Measurements from ENCODE around the gene ATCAY. TPM values are rescaled to one million over a fixed set of nuclear protein-coding genes. Genes with fewer than 3 reads are reported as not detected.
A peak's percentile ranks its signal among the peaks of the same experiment; 100 is the strongest.

Gene ATCAY
- total RNA-seq, 1 donor = 0.43 TPM

GRCh38 chr19:3844596-3844995 is 35.9 kb upstream of the ATCAY start:
- no peak overlapping the region for H3K4me3 ChIP-seq (ENCODE audit: low read depth, low read length)
- DNase-seq (ENCODE audit: low read depth) = no peak
- TF ChIP-seq, protein P1, sequence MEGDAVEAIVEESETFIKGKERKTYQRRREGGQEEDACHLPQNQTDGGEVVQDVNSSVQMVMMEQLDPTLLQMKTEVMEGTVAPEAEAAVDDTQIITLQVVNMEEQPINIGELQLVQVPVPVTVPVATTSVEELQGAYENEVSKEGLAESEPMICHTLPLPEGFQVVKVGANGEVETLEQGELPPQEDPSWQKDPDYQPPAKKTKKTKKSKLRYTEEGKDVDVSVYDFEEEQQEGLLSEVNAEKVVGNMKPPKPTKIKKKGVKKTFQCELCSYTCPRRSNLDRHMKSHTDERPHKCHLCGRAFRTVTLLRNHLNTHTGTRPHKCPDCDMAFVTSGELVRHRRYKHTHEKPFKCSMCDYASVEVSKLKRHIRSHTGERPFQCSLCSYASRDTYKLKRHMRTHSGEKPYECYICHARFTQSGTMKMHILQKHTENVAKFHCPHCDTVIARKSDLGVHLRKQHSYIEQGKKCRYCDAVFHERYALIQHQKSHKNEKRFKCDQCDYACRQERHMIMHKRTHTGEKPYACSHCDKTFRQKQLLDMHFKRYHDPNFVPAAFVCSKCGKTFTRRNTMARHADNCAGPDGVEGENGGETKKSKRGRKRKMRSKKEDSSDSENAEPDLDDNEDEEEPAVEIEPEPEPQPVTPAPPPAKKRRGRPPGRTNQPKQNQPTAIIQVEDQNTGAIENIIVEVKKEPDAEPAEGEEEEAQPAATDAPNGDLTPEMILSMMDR (IDR thresholded peaks at IDR 0.05; ENCODE audit: insufficient read depth, low read depth, low read length) = no peak

DNA sequence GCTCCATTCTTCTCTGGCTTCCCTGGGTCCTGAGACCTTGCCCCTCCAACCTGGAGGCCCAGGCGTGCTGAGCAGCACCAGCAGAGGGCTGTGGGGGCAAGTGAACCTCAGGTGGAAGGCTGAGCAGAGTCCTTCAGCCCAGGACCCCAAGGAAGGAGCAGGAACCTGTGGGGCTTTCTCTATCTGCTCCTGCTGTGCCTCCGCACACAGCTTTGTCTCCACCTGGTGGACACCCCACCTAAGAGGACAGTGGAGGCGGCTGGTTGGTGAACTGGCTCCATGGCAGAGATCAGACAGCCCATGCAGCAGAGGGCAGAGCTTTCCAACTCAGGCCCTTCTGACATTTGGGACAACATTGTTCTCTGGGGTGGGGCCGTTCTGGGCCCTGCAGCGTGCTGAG is 31.4 kb upstream of the ATCAY start:
- DNase-seq (ENCODE audit: low read depth) = no peak
- no peak overlapping the region for H3K4me3 ChIP-seq (ENCODE audit: low read depth, low read length)
- TF ChIP-seq, protein P1 (IDR thresholded peaks at IDR 0.05; ENCODE audit: insufficient read depth, low read depth, low read length) = peak; percentile 32

DNA sequence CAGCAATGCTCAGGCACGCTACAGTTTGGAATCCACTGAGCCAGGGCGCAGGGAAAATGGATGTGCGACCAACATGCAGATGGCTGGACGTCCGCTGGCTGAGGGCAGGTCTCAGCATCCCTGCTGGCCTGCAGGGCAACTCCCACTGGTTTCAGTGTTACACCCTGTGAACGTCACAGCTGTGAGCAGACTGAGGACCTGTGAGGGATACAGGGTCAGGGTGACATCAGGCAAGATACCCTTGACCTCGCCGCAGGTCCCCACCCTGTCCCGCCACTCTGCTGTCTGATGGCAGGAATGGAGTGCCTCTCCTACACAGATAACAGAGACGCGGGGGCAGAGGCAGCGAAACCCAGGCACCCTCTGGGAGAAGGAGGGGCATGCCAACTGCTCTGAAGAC is 30.7 kb upstream of the ATCAY start:
- TF ChIP-seq, protein P1 (IDR thresholded peaks at IDR 0.05; ENCODE audit: insufficient read depth, low read depth, low read length) = no peak
- H3K4me3 ChIP-seq (ENCODE audit: low read depth, low read length) = no peak overlapping the region
- no peak for DNase-seq (ENCODE audit: low read depth)

DNA sequence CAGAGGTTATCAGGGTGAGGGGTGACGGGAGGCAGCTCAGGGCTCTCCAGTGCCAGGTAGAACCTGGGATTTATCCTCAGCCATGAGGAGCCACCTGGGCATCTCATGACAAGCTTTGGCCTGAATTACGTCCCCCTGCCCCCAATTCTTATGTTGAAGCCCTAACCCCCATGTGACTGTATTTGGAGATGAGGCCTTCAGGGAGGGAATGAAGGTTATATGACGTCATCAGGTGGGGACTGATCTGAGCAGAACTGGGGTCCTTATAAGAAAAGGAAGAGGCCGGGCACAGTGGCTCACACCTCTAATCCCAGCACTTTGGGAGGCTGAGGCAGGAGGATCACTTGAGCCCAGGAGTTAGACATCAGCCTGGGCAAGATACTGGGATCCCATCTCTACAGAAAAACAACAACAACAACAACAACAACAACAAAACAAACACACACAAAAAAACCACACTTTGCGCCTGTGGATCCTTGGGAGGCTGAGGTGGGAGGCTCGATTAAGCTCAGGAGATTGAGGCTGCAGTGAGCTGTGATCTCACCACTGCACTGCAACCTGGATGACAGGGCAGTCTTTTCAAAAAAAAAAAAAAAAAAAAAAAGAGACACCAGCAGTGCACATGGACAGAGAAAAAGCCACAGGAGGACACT is 30.0 kb upstream of the ATCAY start:
- no peak overlapping the region for H3K4me3 ChIP-seq (ENCODE audit: low read depth, low read length)
- DNase-seq (ENCODE audit: low read depth) = no peak
- TF ChIP-seq, protein P1 (IDR thresholded peaks at IDR 0.05; ENCODE audit: insufficient read depth, low read depth, low read length) = no peak

DNA sequence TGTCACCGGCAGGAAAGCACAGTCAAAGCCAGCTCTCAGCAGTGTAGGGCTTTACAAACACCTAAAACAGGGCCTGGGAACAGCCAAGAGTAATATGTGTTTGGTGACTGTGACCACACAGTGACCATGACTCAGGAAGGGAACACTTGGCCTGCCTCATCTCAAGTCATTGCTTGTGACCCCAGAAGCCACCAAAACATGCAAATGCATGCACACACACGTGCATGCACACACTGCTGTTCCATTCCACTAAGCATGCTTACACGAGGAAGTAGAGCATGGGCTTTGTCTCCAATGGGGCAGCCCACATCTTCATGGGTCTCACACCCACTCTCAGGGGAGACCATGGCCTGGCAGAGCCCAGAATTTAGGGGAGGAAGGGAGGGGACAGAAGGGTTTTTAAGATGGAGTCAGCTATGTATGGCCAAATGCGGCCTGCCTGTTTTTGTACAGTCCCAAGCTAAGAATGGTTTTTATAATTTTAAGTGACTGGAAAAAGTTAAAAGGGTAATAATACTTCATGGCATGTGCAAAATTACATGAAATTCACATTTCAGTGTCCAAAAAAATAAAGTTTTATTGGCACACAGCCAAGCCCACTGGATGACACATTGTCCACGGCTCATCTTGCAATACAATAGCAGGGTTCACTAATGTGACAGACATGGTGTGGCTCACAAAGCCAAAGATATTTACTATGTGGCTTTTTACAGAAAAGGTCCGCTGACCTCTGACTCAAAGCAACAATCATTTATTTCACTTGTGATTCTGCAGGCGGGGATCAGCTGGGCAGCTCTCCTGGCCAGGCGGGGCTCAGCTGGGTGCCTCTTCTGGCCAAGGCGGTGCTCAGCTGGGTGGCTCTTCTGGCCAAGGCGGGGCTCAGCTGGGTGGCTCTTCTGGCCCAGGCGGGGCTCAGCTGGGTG is 29.0 kb upstream of the ATCAY start:
- DNase-seq (ENCODE audit: low read depth) = no peak
- TF ChIP-seq, protein P1 (IDR thresholded peaks at IDR 0.05; ENCODE audit: insufficient read depth, low read depth, low read length) = no peak
- H3K4me3 ChIP-seq (ENCODE audit: low read depth, low read length) = no peak overlapping the region

GRCh38 chr19:3852177-3852511 is 28.3 kb upstream of the ATCAY start:
- TF ChIP-seq, protein P1 (IDR thresholded peaks at IDR 0.05; ENCODE audit: insufficient read depth, low read depth, low read length) = no peak
- H3K4me3 ChIP-seq (ENCODE audit: low read depth, low read length) = no peak overlapping the region
- no peak for DNase-seq (ENCODE audit: low read depth)

Data from fibroblast of villous mesenchyme (primary cell).